HG03354 (cell line): ENCODE measurements around the gene LBHD1.
"Not testable (repeated sequence)": the region's sequence is repeated elsewhere in the genome, so short reads cannot be mapped to it uniquely, and the experiment has no call there.

ENCODE experiments used
- ATAC-seq: cut with Tn5 transposase; IDR thresholded peaks from one replicate; pipeline ENCODE4 v1.9.1; 2021; ENCODE audit warnings: mild to moderate bottlenecking; ENCODE audit not compliant: unreplicated experiment, poor library complexity, severe bottlenecking

The LBHD1 gene

GRCh38 chr11:62665599-62666258 is 6.3 kb downstream of the LBHD1 start:
- ATAC-seq = peak; percentile 11

- peak; percentile 82 for ATAC-seq
These were observed 6.9 kb downstream of the LBHD1 start, which contains the start of the genes C11orf98 and CSKMT for GRCh38 chr11:62665075-62665598. Gene C11orf98 (minus strand): TSS chr11:62665210. CDS start chr11:62665169, 41 bp downstream. Gene CSKMT (plus strand): TSS chr11:62665312. CDS start chr11:62665880, 568 bp downstream.

- peak; percentile 51 for ATAC-seq
These were observed 7.5 kb downstream of the LBHD1 start for GRCh38 chr11:62664405-62665074.

GRCh38 chr11:62656796-62657429 is 15.2 kb downstream of the LBHD1 start:
- ATAC-seq = no peak

GRCh38 chr11:62654297-62654696 is 17.8 kb downstream of the LBHD1 start:
- no peak for ATAC-seq

GRCh38 chr11:62652161-62653006 is 19.7 kb downstream of the LBHD1 start:
- ATAC-seq = no peak

- ATAC-seq = not testable (repeated sequence)
These were observed 21.8 kb downstream of the LBHD1 start for GRCh38 chr11:62650283-62650682.

- ATAC-seq = no peak
These were observed 22.6 kb downstream of the LBHD1 start for GRCh38 chr11:62649486-62649885.

GRCh38 chr11:62648967-62649364 is 23.1 kb downstream of the LBHD1 start:
- no peak for ATAC-seq

- no peak for ATAC-seq
These were observed 23.7 kb downstream of the LBHD1 start for GRCh38 chr11:62648185-62648966.

GRCh38 chr11:62647609-62648005 is 24.5 kb downstream of the LBHD1 start:
- ATAC-seq = no peak

GRCh38 chr11:62646825-62647608 is 25.1 kb downstream of the LBHD1 start:
- no peak for ATAC-seq

- peak; percentile 93 for ATAC-seq
These were observed 25.9 kb downstream of the LBHD1 start, which contains the start of gene GANAB for GRCh38 chr11:62645946-62646824. Gene GANAB (minus strand): TSS chr11:62646613. CDS start chr11:62646599, 14 bp downstream.

- peak; percentile 1 for ATAC-seq
These were observed 26.5 kb downstream of the LBHD1 start for GRCh38 chr11:62645671-62645945.

- ATAC-seq = no peak
These were observed 27.8 kb downstream of the LBHD1 start for GRCh38 chr11:62644220-62644619.

GRCh38 chr11:62632492-62632891 is 39.6 kb downstream of the LBHD1 start:
- no peak for ATAC-seq

GRCh38 chr11:62627713-62628112 is 44.4 kb downstream of the LBHD1 start:
- ATAC-seq = no peak
